Activated CD4-positive, alpha-beta T cell treated with anti-CD3 and anti-CD28 coated beads, Interleukin-2, amount 10 ng/mL, durations not matched to agents 24 days and 14 days (primary cell): ENCODE measurements around the gene RAB31. TPM values are rescaled to one million over a fixed set of nuclear protein-coding genes. Genes with fewer than 3 reads are reported as not detected.

ENCODE experiments used
- DNase-seq: peaks from one replicate; pipeline ENCODE4 v3.0.0; 2022
- H3K27ac Mint-ChIP-seq: one replicate; pipeline ENCODE4 v1.8.0; 2022; ENCODE audit warnings: mild to moderate bottlenecking, mixed read lengths
- H3K27me3 Mint-ChIP-seq: one replicate; pipeline ENCODE4 v1.8.0; 2022; ENCODE audit warnings: mixed read lengths
- H3K36me3 Mint-ChIP-seq: one replicate; pipeline ENCODE4 v1.8.0; 2022; ENCODE audit warnings: low read depth, mild to moderate bottlenecking, mixed read lengths
- H3K4me1 Mint-ChIP-seq: one replicate; pipeline ENCODE4 v1.8.0; 2021; ENCODE audit warnings: mixed read lengths
- H3K4me3 Mint-ChIP-seq: one replicate; pipeline ENCODE4 v1.8.0; 2022; ENCODE audit warnings: mild to moderate bottlenecking, moderate library complexity, mixed read lengths
- H3K9me3 Mint-ChIP-seq: one replicate; pipeline ENCODE4 v1.8.0; 2021; ENCODE audit warnings: mixed read lengths
- intact Hi-C: fragments of 100-400 bp; cut with micrococcal nuclease; formaldehyde crosslinking; loops from one replicate; pipeline ENCODE4 v1.15.1; 2023
- total RNA-seq: library from RNA; stranded (reverse); gene quantifications from 2 replicates; pipeline ENCODE4 v1.2.3, GENCODE V29; 2022

The RAB31 gene
- total RNA-seq, 1 donor from 2014 or later: not detected

DNA sequence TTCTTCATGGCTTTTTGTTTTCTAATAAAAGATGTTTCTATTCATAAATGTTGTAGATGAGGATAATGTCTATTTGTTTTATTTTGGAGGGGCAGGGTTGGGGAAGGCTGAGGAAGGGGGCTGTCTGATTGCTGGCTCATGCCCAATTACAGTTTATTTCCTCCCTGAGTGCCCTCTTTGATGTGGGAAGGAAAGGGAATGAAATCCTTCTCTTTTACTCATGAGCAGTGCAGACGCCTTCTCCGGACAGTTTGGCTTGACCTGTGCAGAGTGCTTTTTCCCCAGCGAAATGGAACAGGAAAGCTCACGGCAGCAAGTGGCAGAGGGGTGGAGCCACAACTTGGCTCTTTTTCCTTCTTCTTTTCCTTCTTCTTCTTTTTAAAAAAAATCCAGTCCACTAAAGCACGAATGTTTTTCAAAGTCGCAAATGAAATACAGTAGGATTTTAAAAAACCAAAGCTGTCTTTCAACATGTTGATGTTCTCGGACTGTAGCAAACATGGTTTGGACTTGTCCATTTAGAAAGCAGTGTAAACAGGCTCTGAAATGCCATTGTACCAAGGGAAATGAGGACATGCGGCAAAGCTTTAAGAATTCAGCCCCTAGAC lies 34.5 kb downstream of the RAB31 start:
- intact Hi-C loops: no loop called here
- Mint-ChIP-seq H3K27ac (no peak overlapping the region), H3K36me3 (no peaks in the 10 kb centered on the region), H3K4me3 (no peak overlapping the region), H3K4me1 (no peaks in the 10 kb centered on the region), H3K27me3 (peaks cover 39% of the 10 kb centered on the region), H3K9me3 (no peaks in the 10 kb centered on the region)
- DNase-seq: no peak

DNA sequence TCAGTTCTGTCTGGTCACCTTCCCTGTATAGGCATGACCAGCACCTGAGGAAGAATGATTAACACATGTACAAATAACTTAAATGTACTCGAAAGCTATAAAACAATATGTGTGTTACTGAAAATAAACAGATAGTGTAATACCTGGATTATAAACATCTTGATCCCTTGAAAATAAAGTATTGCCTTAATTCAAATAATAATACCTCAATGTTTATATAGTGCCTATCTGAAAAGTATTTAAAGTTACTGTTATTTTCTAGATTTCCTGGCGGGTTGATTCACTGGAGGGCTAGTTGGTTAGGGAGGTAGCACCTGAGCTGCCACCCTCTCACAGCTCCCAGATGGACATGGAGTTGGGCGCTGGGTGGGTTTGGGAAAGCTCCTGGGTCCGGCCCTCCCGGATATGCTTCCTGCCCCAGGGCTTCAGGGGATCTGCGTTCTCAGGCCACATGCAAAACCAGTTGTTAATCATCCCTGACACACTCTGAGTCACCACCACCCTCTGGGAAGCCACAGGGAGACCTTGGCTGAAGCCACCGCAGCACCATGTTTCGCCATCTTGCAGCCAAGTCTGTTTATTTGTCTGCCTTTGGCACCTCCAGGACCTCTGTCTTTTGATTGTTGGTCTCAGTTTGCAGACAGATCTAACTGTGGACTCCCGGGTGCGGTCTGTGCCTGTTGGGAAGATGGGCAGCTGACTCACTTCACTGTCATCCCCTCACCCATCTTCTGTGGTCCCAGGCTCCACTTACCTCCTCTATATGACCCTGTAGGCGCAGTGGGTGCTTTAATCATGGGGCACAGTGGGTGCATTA lies 35.3 kb downstream of the RAB31 start:
- Mint-ChIP-seq H3K27ac (no peak overlapping the region), H3K36me3 (no peaks in the 10 kb centered on the region), H3K27me3 (peaks cover 39% of the 10 kb centered on the region), H3K9me3 (no peaks in the 10 kb centered on the region), H3K4me3 (no peak overlapping the region), H3K4me1 (no peaks in the 10 kb centered on the region)
- intact Hi-C loops: no loop called here
- no peak for DNase-seq

DNA sequence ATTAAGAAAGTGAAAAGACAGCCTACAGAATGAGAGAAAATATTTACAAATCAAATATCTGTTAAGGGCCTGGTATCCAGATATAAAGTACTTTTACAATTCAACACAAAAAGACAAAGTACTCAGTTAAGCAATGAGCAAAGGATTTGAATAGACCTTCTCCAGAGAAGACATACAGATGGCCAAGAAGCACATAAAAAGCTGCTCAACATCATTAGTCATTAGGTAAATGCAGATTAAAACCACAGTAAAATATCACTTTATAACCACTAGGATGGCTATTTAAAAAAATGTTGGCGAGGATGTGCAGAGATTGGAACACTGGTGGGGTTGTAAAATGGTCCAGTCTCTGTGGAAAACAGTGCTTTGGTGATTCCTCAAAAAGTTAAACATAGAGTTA lies 38.9 kb downstream of the RAB31 start:
- intact Hi-C loops: no loop called here
- Mint-ChIP-seq H3K4me1 (no peaks in the 10 kb centered on the region), H3K4me3 (no peak overlapping the region), H3K36me3 (no peaks in the 10 kb centered on the region), H3K27ac (no peak overlapping the region), H3K9me3 (no peaks in the 10 kb centered on the region), H3K27me3 (peaks cover 38% of the 10 kb centered on the region)
- DNase-seq: no peak

DNA sequence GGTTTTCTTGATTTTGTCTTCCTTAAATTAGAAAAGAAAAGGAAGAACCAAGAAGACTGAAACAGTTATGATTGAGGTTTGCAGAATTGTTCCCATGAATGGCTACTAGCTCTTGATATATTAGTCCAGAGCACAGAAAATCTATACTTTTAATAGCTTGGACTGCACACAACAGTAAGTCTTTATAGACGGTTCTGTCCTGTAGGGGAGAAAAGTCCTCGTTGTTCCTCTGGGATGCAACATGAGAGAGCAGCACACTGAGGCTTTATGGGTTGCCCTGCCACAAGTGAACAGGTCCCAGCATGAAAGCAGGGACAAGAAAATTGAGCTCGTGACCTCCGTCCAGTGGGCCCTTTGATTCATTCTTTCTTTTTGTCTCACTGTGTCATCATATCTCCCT lies 41.5 kb downstream of the RAB31 start:
- Mint-ChIP-seq H3K9me3 (no peaks in the 10 kb centered on the region), H3K36me3 (no peaks in the 10 kb centered on the region), H3K4me3 (no peak overlapping the region), H3K27me3 (peaks cover 18% of the 10 kb centered on the region), H3K4me1 (no peaks in the 10 kb centered on the region), H3K27ac (no peak overlapping the region)
- intact Hi-C loops: no loop called here
- no peak for DNase-seq

DNA sequence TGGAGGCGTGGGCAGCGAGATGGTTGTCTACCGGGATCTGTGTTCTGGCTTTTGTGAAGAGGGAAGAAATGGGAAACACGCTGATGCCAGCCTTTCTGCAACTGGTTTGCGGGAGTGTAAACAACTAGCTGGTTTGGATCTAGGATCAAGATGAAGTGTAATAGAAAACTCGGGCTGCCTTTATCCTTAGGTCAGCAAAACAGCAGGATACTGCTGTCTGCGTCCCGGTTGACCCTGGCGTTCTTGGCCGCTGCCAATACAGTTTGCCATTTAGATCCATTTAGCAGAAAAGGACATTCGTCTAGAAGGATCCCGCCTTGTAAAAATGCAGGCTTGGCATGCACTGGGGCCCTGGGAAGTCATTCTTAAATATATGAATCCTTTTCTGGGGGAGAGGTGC lies 42.0 kb downstream of the RAB31 start:
- Mint-ChIP-seq H3K4me3 (no peak overlapping the region), H3K4me1 (no peaks in the 10 kb centered on the region), H3K27ac (no peak overlapping the region), H3K9me3 (no peaks in the 10 kb centered on the region), H3K27me3 (peaks cover 14% of the 10 kb centered on the region), H3K36me3 (no peaks in the 10 kb centered on the region)
- no peak for DNase-seq
- intact Hi-C loops: no loop called here

DNA sequence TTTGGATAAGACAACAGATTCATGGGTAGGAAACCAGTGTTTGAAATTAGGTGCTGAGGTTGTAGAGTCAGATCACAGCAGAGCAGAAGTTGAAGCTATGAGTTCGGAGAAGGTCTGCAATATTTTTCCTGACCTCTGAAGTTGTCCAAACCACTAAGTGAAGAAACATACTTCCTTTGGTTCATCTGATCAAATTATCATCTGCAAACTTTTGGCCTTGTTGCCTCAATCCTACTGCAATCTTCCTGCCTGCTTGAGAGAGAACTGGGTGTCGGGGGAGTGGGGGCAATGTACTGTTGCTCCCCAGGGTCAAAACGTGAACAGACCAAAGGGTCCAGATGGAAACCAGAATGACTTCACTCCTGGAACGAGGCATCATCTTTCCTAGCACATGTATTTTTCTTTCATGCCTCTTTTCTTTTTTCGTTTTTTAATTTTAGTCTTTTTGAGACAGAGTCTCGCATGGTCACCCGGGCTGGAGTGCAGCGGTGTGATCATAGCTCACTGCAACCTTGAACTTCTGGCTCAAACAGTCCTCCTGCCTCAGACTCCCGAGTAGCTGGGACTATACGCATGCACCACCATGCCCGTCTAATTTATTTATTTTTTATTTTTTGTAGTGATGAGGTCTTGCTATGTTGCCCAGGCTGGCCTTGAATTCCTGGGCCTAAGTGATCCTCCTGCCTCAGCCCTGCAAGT lies 42.7 kb downstream of the RAB31 start:
- intact Hi-C loops: no loop called here
- no peaks in the 10 kb centered on the region for H3K9me3 Mint-ChIP-seq

DNA sequence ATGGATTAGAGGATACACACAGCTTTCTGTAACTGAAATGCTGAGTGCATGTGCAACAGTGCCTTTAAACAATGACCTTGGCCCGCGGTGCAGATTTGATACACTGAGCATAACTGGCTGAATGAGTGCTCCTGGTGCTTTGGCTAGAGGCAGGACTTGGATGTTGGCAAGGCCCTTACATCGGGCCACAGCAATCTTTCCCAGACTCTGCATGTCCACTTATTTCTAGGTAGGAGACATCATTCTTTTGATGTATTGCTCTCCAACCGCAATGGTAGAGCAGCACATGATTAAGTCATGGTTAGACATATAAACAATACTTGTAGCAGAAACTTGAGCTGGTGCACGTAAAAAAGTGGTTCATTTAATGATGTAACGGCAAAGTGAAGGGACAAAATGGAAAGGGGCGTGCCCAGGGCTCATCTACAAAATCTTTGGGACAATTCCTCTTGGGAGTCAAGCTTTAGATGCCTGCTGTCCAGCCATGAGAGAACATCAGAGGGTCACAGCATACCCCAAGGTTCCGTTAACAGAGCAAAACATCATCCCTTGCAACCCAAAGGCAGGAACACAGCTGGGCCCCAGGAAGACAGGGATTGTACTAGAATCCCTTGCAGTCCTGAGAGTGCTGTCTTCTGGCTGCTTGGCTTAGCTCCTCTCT lies 43.4 kb downstream of the RAB31 start:
- intact Hi-C loops: no loop called here
- Mint-ChIP-seq H3K27ac (no peak overlapping the region), H3K36me3 (no peaks in the 10 kb centered on the region)

More for the DNA sequence above, 42.7 kb downstream of the RAB31 start:
- Mint-ChIP-seq H3K4me1 (no peaks in the 10 kb centered on the region), H3K36me3 (no peaks in the 10 kb centered on the region), H3K4me3 (no peak overlapping the region), H3K27me3 (peaks cover 7% of the 10 kb centered on the region), H3K27ac (no peak overlapping the region)
- no peak for DNase-seq

DNA sequence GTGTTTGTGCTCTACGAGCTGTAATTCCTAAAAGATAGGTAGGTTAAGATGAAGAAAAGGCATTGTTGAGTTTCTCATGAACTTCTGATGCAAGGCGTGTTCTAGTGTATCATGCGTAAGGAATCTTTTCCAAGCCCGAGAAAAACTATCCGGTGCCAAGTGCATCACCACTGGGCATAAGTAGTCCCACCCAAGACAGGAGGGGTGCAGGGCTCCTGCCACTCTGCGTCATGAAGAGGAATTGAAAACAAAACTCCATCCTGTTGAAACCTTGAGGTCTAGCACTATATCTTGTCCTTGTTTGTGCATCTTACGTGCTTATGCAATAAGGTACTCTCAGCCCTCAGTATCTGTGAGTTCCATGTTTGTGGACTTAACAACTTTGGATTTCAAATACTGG lies 45.7 kb downstream of the RAB31 start:
- Mint-ChIP-seq H3K36me3 (no peaks in the 10 kb centered on the region), H3K4me3 (no peak overlapping the region), H3K9me3 (no peaks in the 10 kb centered on the region), H3K4me1 (no peaks in the 10 kb centered on the region), H3K27ac (no peak overlapping the region), H3K27me3 (no peaks in the 10 kb centered on the region)
- intact Hi-C loops: no loop called here
- no peak for DNase-seq

More for the DNA sequence above, 43.4 kb downstream of the RAB31 start:
- H3K4me3 Mint-ChIP-seq: no peak overlapping the region
- DNase-seq: no peak
- peaks cover 4% of the 10 kb centered on the region for H3K27me3 Mint-ChIP-seq
- H3K9me3 Mint-ChIP-seq: no peaks in the 10 kb centered on the region
- H3K4me1 Mint-ChIP-seq: no peaks in the 10 kb centered on the region

DNA sequence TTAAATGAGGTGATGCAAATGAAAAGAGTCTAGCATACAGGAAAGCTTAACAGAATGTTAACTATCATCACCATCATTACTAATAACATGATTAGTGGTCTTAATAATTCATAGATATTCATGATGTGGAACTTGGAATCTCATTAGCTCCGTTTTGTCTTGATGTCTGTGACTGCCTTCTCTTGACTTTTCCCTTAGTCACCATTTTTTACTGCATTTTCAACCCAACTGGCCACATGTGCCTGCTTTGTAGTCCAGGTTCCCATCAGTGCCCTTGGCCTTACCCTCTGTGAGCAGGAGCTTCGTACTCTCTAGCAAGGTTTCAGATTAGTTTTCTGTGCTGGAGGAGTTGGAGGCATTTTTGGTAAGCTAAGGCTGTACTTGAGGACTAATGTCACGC lies 47.0 kb downstream of the RAB31 start:
- no peaks in the 10 kb centered on the region for H3K4me1 Mint-ChIP-seq
- no peaks in the 10 kb centered on the region for H3K36me3 Mint-ChIP-seq
- intact Hi-C loops: no loop called here
- no peak overlapping the region for H3K4me3 Mint-ChIP-seq
- no peak overlapping the region for H3K27ac Mint-ChIP-seq
- no peaks in the 10 kb centered on the region for H3K27me3 Mint-ChIP-seq
- no peaks in the 10 kb centered on the region for H3K9me3 Mint-ChIP-seq
- DNase-seq: no peak

DNA sequence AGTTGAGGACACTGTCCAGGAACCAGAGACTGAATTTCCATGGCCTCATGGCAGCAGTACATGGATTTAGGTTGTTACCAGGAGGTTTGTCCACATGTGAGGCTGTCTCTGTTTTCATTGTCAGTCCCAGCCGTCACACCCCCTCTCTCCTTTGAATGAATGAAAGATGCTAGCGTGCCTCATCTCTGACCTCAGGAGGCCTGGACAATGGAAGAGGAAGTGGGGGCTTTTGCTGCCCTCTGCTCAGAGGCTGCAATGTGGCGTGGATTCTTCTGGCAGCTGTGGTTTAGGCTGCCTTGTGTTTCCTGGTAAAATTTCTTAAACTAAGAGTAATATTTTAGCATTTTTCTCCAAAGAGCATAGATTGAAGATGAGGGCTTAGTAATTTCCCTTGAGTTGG lies 47.5 kb downstream of the RAB31 start:
- no peak for DNase-seq
- H3K27ac Mint-ChIP-seq: no peak overlapping the region
- H3K36me3 Mint-ChIP-seq: no peaks in the 10 kb centered on the region
- no peaks in the 10 kb centered on the region for H3K4me1 Mint-ChIP-seq
- H3K4me3 Mint-ChIP-seq: no peak overlapping the region
- H3K9me3 Mint-ChIP-seq: no peaks in the 10 kb centered on the region
- intact Hi-C loops: no loop called here
- H3K27me3 Mint-ChIP-seq: no peaks in the 10 kb centered on the region

DNA sequence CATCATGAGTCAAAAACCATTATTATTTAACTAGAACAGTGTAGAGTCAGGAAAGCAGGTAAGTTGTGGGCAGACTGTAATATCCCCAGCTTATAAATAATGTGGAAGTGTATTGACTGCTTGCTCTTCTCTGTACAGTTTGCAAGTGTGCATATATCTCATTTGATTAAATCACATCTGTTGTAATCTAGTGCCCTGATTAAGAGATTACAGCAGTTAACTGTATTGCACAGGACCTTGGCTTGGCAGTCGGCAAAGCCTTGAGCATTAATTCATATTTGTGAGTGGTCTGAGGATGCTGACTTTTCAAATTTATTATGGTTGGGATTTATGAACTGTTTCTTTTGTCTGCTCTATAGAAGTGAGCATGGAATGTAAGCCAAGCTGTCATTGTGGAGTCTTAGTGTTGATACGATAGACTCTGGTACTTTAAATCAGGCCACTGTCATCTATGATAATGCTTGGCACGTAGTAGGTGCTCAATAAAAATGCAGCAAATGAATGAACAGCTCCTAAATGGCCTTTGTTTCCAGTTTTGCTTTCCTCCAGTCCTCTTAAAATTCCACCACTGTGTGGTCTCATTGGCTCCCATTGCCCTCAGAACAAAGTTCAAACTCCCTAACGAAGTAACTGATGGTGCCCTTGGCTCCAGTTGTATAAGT lies 48.3 kb downstream of the RAB31 start:
- DNase-seq: no peak
- Mint-ChIP-seq H3K36me3 (no peaks in the 10 kb centered on the region), H3K27me3 (peaks cover 2% of the 10 kb centered on the region), H3K4me1 (no peaks in the 10 kb centered on the region), H3K27ac (no peak overlapping the region), H3K9me3 (no peaks in the 10 kb centered on the region), H3K4me3 (no peak overlapping the region)
- intact Hi-C loops: no loop called here

DNA sequence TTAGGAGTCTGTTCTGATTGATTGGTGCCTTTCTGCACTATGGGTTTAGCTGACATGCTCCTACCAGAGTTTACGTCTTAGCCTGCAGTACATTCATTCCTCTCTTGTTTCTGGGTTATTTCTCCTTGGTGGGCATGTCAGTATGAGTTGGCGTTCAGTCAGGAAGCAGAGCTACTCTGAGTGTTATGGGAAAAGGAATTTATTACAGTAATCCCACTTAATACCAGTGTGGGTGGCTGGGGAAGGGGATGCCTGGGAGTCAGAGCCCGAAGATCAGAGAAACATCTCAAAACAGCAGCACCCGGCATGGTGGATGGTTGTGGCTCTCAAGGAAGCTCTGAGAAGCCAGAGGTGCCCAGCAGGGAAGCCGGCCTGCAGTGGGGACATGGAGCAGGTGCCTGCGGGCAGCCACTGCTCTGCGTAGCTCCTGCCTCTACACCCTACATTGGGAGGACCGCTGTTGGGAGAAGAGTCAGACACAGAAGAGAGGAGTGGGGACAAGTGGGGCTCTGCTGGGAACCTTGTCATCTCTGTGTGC lies 48.9 kb downstream of the RAB31 start:
- Mint-ChIP-seq H3K9me3 (no peaks in the 10 kb centered on the region), H3K27ac (no peak overlapping the region), H3K4me1 (no peaks in the 10 kb centered on the region), H3K36me3 (no peaks in the 10 kb centered on the region), H3K4me3 (no peak overlapping the region), H3K27me3 (peaks cover 2% of the 10 kb centered on the region)
- DNase-seq: no peak
- intact Hi-C loops: no loop called here

DNA sequence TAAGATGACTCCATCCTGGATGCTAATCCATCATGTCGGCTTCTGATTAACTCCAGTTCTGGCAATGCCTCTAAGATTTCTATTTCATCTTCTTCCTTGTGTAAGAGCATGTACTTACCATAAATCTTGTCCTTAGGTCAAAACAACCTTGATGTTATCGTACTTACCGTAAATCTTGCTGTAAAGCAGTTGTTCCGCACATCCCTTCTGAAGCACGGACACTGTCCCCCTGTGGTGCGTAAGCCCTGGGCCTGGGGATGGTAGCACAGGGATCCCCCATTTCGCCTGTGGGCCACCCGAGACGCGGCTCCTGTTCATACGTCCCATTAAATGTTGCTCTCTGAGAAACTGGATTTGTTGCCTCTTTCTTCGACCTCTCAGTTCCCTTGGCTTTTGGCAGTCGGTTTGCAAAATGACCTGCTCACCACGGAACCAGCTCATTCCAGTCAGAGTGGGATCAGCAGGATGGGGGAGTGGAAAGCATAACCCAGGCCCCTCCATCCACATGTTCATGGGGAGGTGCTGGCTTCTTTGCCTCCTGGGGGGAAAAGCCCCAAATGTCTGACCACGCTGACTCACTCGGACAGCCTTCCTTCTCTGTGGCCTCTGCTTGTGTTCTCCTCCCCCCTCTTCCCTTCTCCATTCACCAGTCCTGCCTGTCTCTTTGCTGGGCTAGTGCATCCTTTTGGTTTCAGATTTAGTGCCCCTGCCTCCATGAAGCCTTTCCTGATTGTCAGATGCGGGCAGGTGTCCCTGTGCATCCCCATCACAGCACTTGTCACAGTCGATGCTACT lies 49.9 kb downstream of the RAB31 start:
- no peak overlapping the region for H3K4me3 Mint-ChIP-seq
- H3K27me3 Mint-ChIP-seq: peaks cover 2% of the 10 kb centered on the region
- intact Hi-C loops: no loop called here
- H3K27ac Mint-ChIP-seq: no peak overlapping the region
- no peak for DNase-seq
- no peaks in the 10 kb centered on the region for H3K4me1 Mint-ChIP-seq
- H3K9me3 Mint-ChIP-seq: no peaks in the 10 kb centered on the region
- H3K36me3 Mint-ChIP-seq: no peaks in the 10 kb centered on the region
